Glutamatergic neuron (in vitro differentiated cells): ENCODE measurements around the gene VANGL1. TPM values are rescaled to one million over a fixed set of nuclear protein-coding genes. Genes with fewer than 3 reads are reported as not detected.

Experiments
- DNase-seq: peaks from one replicate; pipeline ENCODE4 v3.0.0; 2022
- H3K27ac Mint-ChIP-seq: one replicate; pipeline ENCODE4 v1.8.0; 2020; ENCODE audit warnings: mild to moderate bottlenecking, mixed read lengths, inconsistent platforms; ENCODE audit not compliant: unreplicated experiment
- H3K27me3 Mint-ChIP-seq: one replicate; pipeline ENCODE4 v1.8.0; 2020; ENCODE audit warnings: mild to moderate bottlenecking, moderate library complexity, mixed read lengths, inconsistent platforms; ENCODE audit not compliant: unreplicated experiment
- H3K36me3 Mint-ChIP-seq: one replicate; pipeline ENCODE4 v1.8.0; 2020; ENCODE audit warnings: mild to moderate bottlenecking, mixed read lengths, inconsistent platforms; ENCODE audit not compliant: unreplicated experiment
- H3K4me1 Mint-ChIP-seq: one replicate; pipeline ENCODE4 v1.8.0; 2020; ENCODE audit warnings: mild to moderate bottlenecking, low read depth, mixed read lengths, inconsistent platforms; ENCODE audit not compliant: unreplicated experiment
- H3K4me3 Mint-ChIP-seq: one replicate; pipeline ENCODE4 v1.8.0; 2020; ENCODE audit warnings: mild to moderate bottlenecking, mixed read lengths, inconsistent platforms; ENCODE audit not compliant: unreplicated experiment
- H3K9me3 Mint-ChIP-seq: one replicate; pipeline ENCODE4 v1.8.0; 2020; ENCODE audit warnings: mild to moderate bottlenecking, moderate library complexity, mixed read lengths, inconsistent platforms; ENCODE audit not compliant: unreplicated experiment
- CTCF ChIP-seq: fragments of 200-600 bp; sonication (generic); IDR thresholded peaks from one replicate; pipeline ENCODE4 v1.5.0; 2021; ENCODE audit not compliant: partially characterized antibody, unreplicated experiment
- total RNA-seq: library from RNA; stranded (reverse); fragmentation: NEBNext Ultra II Directional; extraction: Animal tissue kit (Norgen Biotek cat#: 25700); gene quantifications from one replicate; pipeline ENCODE4 v1.2.1, GENCODE V29; 2021; ENCODE audit not compliant: unreplicated experiment

Gene VANGL1
- total RNA-seq, 1 donor from 2014 or later, result 4.6 TPM

DNA sequence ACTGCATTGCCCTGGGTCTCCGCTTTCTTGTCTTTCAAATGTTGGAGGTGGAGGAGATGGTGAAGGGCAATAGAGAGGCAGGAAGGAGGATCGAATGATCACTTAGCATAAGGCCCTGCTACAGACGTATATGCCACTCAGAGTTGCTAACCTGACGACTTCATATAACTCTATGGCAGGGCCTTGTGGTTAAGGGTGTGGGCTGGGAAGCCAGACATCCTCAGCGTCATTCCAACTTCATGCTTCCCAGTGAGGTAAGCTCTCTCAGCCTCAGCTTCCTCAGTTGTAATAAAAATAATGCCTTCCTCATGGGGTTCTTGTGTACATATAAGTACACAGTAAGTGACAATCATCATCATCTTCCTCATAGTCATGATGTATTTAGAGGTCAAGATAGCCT is 72.1 kb downstream of the VANGL1 start:
- H3K4me1 Mint-ChIP-seq, result peaks cover 9% of the 10 kb centered on the region
- no peak for DNase-seq
- peaks cover 3% of the 10 kb centered on the region for H3K9me3 Mint-ChIP-seq
- H3K27ac Mint-ChIP-seq, result no peak overlapping the region
- no peak for TF ChIP-seq CTCF
- H3K27me3 Mint-ChIP-seq, result no peaks in the 10 kb centered on the region
- peaks cover 5% of the 10 kb centered on the region for H3K36me3 Mint-ChIP-seq
- H3K4me3 Mint-ChIP-seq, result no peak overlapping the region

DNA sequence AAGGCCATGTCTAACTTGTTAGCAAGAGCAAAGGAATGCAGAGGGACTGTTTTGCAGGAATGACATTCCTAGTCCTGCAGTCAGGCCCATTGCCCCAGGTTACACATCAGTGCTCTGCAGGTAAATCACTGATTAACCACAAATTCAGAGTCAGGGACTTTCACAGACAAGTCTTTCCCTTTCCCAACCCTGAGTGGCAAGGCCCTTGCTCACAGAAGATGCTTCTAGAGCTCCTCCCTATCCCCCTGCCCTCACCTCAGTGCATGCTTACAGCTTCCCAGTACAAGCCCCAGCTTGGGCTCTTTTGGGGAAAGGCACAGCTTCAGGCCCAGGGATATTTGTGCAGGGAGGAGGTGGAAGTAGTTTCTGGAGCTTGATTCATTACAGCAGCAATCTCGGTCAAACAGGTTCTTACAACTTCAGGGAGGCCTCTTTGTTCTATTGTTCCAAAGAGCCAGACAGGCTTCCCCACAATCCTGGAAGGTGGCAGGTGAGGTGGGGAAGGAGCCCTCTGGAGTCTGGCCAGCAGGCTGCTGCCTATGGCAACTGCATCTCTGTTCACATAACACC is 72.9 kb downstream of the VANGL1 start:
- no peak for DNase-seq
- H3K36me3 Mint-ChIP-seq, result peaks cover 5% of the 10 kb centered on the region
- no peak for TF ChIP-seq CTCF
- no peaks in the 10 kb centered on the region for H3K27me3 Mint-ChIP-seq
- H3K4me3 Mint-ChIP-seq, result no peak overlapping the region
- H3K27ac Mint-ChIP-seq, result no peak overlapping the region
- peaks cover 14% of the 10 kb centered on the region for H3K4me1 Mint-ChIP-seq
- H3K9me3 Mint-ChIP-seq, result peaks cover 3% of the 10 kb centered on the region

- peak; percentile 77 for DNase-seq
- no peaks in the 10 kb centered on the region for H3K27me3 Mint-ChIP-seq
- H3K27ac Mint-ChIP-seq, result no peak overlapping the region
- peaks cover 24% of the 10 kb centered on the region for H3K4me1 Mint-ChIP-seq
- H3K9me3 Mint-ChIP-seq, result peaks cover 3% of the 10 kb centered on the region
- peak; percentile 77 for TF ChIP-seq CTCF
- no peaks in the 10 kb centered on the region for H3K36me3 Mint-ChIP-seq
- H3K4me3 Mint-ChIP-seq, result no peak overlapping the region
Measured at GRCh38 chr1:115717541-115717940, 75.8 kb downstream of the VANGL1 start.

GRCh38 chr1:115718011-115718754 is 76.4 kb downstream of the VANGL1 start:
- no peaks in the 10 kb centered on the region for H3K36me3 Mint-ChIP-seq

More at GRCh38 chr1:115718011-115718754, 76.4 kb downstream of the VANGL1 start:
- Mint-ChIP-seq H3K27ac (no peak overlapping the region), H3K9me3 (peaks cover 3% of the 10 kb centered on the region), H3K4me1 (peaks cover 24% of the 10 kb centered on the region), H3K27me3 (no peaks in the 10 kb centered on the region), H3K4me3 (no peak overlapping the region)
- no peak for TF ChIP-seq CTCF
- DNase-seq, result no peak
